Smooth muscle cell (in vitro differentiated cells): ENCODE results near the gene PROKR1. TPM values are rescaled to one million over a fixed set of nuclear protein-coding genes. Genes with fewer than 3 reads are reported as not detected.

Experiments used
- DNase-seq: peaks from one replicate; lab custom pipeline; 2025; ENCODE audit not compliant: unreplicated experiment; lab: John Stamatoyannopoulos, UW
- H2AFZ ChIP-seq: fragments of 200-600 bp; sonication (generic); 2 replicates; pipeline ENCODE4 v1.6.0; 2016; ENCODE audit warnings: antibody characterized with exemption, low read depth, mild to moderate bottlenecking
- H3F3A ChIP-seq: fragments of 200-600 bp; sonication (generic); 2 replicates; pipeline ENCODE4 v1.6.0; 2017; ENCODE audit warnings: antibody characterized with exemption, low read depth
- H3K27ac ChIP-seq: fragments of 200-600 bp; sonication (generic); 2 replicates; pipeline ENCODE4 v1.5.1; 2016; ENCODE audit warnings: low read depth, mild to moderate bottlenecking
- H3K27me3 ChIP-seq: fragments of 200-600 bp; sonication (generic); 2 replicates; pipeline ENCODE4 v1.6.1; 2016; ENCODE audit warnings: low read depth, mild to moderate bottlenecking
- H3K36me3 ChIP-seq: fragments of 200-600 bp; sonication (generic); 2 replicates; pipeline ENCODE4 v1.5.1; 2016; ENCODE audit warnings: low read depth
- H3K4me1 ChIP-seq: fragments of 200-600 bp; sonication (generic); 2 replicates; pipeline ENCODE4 v1.5.1; 2016; ENCODE audit warnings: low read depth
- H3K4me2 ChIP-seq: fragments of 200-600 bp; sonication (generic); 2 replicates; pipeline ENCODE4 v1.6.0; 2016; ENCODE audit warnings: mild to moderate bottlenecking
- H3K4me3 ChIP-seq: fragments of 200-600 bp; sonication (generic); 2 replicates; pipeline ENCODE4 v1.5.1; 2016; ENCODE audit warnings: mild to moderate bottlenecking
- H3K79me2 ChIP-seq: fragments of 200-600 bp; sonication (generic); 2 replicates; pipeline ENCODE4 v1.6.0; 2016; ENCODE audit warnings: low read depth, mild to moderate bottlenecking
- H3K9ac ChIP-seq: fragments of 200-600 bp; sonication (generic); 2 replicates; pipeline ENCODE4 v1.6.0; 2016; ENCODE audit warnings: low read depth
- H3K9me3 ChIP-seq: fragments of 200-600 bp; sonication (generic); replicated peaks from 2 replicates; pipeline ENCODE4 v1.5.1; 2016; ENCODE audit warnings: low read depth
- H4K20me1 ChIP-seq: fragments of 200-600 bp; sonication (generic); 2 replicates; pipeline ENCODE4 v1.6.0; 2016; ENCODE audit warnings: low read depth
- WGBS: methylation state at CpG from one replicate; pipeline ENCODE4 v1.1.7; 2016; ENCODE audit warnings: low lambda C conversion rate; 5-methylcytosine and 5-hydroxymethylcytosine counted together
- polyA plus RNA-seq: library from polyadenylated mRNA; unstranded; fragments of >200 nt; fragmentation: Nextera tagmentation; extraction: Ambion mirVana; gene quantifications from 2 replicates; pipeline ENCODE4 v1.2.1, GENCODE V29; 2016
- total RNA-seq: library from RNA; depleted of rRNA; stranded (reverse); fragments of >200 nt; gene quantifications from 2 replicates; pipeline ENCODE4 v1.2.3, GENCODE V29; 2014
- TF ChIP-seq, protein P1 (sequence below): fragments of 200-600 bp; sonication (generic); IDR thresholded peaks from 2 replicates; pipeline ENCODE4 v1.5.1; 2017; ENCODE audit warnings: borderline replicate concordance, mild to moderate bottlenecking, antibody characterized with exemption; ENCODE audit not compliant: insufficient read depth, poor library complexity, severe bottlenecking

The PROKR1 gene
- total and polyA plus RNA-seq, 2 experiments from 2014 or later: not detected

DNA sequence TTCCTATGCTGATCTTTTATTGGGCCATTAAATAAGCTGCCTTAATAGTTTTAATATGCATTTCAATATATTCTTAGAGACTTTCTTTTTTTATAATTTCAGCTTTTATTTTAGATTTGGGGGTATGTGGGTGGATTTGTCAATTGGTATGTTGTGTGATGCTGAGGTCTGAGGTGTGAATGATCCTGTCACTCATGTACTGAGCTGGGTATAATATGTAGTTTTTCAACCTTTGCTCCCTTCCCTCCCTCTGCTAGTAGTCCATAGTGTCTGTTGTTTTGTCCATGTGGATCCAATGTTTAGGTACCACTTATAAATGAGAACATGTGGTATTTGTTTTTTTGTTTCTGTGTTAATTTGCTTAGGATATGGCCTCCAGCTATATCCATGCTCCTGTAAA lies 35.5 kb upstream of the PROKR1 start:
- Histone ChIP-seq H2AFZ (no peak overlapping the region), H3K4me1 (no peaks in the 10 kb centered on the region), H3K9me3 (peaks cover 7% of the 10 kb centered on the region), H3K9ac (no peak overlapping the region), H3K4me3 (no peak overlapping the region), H4K20me1 (no peaks in the 10 kb centered on the region), H3K79me2 (no peaks in the 10 kb centered on the region), H3K36me3 (peaks cover 3% of the 10 kb centered on the region), H3K4me2 (no peak overlapping the region), H3K27me3 (no peaks in the 10 kb centered on the region), H3F3A (no peaks in the 10 kb centered on the region), H3K27ac (no peak overlapping the region)
- DNase-seq: no peak
- TF ChIP-seq, protein P1, sequence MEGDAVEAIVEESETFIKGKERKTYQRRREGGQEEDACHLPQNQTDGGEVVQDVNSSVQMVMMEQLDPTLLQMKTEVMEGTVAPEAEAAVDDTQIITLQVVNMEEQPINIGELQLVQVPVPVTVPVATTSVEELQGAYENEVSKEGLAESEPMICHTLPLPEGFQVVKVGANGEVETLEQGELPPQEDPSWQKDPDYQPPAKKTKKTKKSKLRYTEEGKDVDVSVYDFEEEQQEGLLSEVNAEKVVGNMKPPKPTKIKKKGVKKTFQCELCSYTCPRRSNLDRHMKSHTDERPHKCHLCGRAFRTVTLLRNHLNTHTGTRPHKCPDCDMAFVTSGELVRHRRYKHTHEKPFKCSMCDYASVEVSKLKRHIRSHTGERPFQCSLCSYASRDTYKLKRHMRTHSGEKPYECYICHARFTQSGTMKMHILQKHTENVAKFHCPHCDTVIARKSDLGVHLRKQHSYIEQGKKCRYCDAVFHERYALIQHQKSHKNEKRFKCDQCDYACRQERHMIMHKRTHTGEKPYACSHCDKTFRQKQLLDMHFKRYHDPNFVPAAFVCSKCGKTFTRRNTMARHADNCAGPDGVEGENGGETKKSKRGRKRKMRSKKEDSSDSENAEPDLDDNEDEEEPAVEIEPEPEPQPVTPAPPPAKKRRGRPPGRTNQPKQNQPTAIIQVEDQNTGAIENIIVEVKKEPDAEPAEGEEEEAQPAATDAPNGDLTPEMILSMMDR: no peak

DNA sequence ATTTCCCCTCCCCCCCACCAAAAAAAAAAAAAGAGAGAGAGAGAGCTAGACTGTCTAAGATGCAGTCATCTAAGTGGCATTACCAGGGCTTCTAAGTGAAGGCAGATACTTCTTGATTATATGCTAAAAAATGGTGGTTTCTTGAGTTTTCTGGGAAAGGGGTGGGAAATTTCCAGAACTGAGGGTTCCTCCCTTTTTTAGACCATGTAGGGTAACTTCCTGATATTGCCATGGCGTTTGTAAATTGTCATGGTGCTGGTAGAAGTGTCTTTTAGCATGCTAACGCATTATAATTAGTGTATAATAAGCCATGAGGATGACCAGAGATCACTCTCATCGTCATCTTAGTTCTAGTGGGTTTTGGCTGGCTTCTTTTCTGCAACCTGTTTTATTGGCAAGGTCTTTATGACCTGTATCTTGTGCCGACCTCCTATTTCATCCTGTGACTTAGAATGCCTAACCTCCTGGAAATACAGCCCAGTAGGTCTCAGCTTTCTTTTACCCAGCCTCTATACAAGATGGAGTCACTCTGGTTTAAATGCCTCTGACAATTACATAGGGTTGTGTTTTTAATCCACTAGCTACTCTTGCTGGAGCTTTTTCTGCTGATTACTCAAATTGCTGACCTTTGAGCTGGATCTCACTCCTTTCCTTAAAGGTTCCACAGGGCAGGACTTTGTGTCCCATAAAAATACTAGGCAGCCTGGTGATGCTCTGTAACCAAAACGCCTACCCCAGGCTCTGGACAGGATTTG lies 30.4 kb upstream of the PROKR1 start:
- no peak for DNase-seq
- TF ChIP-seq, protein P1: no peak

GRCh38 chr2:68620772-68621171 lies 22.6 kb upstream of the PROKR1 start:
- Histone ChIP-seq H3K4me1 (no peaks in the 10 kb centered on the region), H3K9ac (no peak overlapping the region), H3K36me3 (no peaks in the 10 kb centered on the region), H3K27me3 (no peaks in the 10 kb centered on the region), H4K20me1 (no peaks in the 10 kb centered on the region), H2AFZ (no peak overlapping the region), H3K4me2 (no peak overlapping the region), H3F3A (no peaks in the 10 kb centered on the region), H3K27ac (no peak overlapping the region), H3K4me3 (no peak overlapping the region), H3K9me3 (no peaks in the 10 kb centered on the region), H3K79me2 (no peaks in the 10 kb centered on the region)
- no peak for DNase-seq
- TF ChIP-seq, protein P1: no peak

More for the DNA sequence above, 30.4 kb upstream of the PROKR1 start:
- no peaks in the 10 kb centered on the region for H3K4me1 ChIP-seq
- H3F3A ChIP-seq: no peaks in the 10 kb centered on the region
- H3K9me3 ChIP-seq: no peaks in the 10 kb centered on the region
- H3K27me3 ChIP-seq: no peaks in the 10 kb centered on the region
- 90% methylated on average over 5 of the region's 5 CpGs for WGBS
- H3K9ac ChIP-seq: no peak overlapping the region
- H2AFZ ChIP-seq: no peak overlapping the region
- no peak overlapping the region for H3K27ac ChIP-seq
- H3K36me3 ChIP-seq: no peaks in the 10 kb centered on the region
- H3K79me2 ChIP-seq: no peaks in the 10 kb centered on the region
- no peak overlapping the region for H3K4me2 ChIP-seq
- no peaks in the 10 kb centered on the region for H4K20me1 ChIP-seq
- H3K4me3 ChIP-seq: no peak overlapping the region

GRCh38 chr2:68623820-68624219 lies 19.6 kb upstream of the PROKR1 start:
- Histone ChIP-seq H3F3A (no peaks in the 10 kb centered on the region), H3K79me2 (no peaks in the 10 kb centered on the region), H3K36me3 (no peaks in the 10 kb centered on the region), H3K4me3 (no peak overlapping the region), H3K4me2 (no peak overlapping the region), H3K27me3 (no peaks in the 10 kb centered on the region), H3K9me3 (no peaks in the 10 kb centered on the region), H3K27ac (no peak overlapping the region), H4K20me1 (no peaks in the 10 kb centered on the region), H3K9ac (no peak overlapping the region), H2AFZ (no peak overlapping the region), H3K4me1 (no peaks in the 10 kb centered on the region)
- TF ChIP-seq, protein P1: no peak
- WGBS: 94% methylated on average over 6 of the region's 6 CpGs
- DNase-seq: no peak
